ENCODE results near the gene CRK.

DNA sequence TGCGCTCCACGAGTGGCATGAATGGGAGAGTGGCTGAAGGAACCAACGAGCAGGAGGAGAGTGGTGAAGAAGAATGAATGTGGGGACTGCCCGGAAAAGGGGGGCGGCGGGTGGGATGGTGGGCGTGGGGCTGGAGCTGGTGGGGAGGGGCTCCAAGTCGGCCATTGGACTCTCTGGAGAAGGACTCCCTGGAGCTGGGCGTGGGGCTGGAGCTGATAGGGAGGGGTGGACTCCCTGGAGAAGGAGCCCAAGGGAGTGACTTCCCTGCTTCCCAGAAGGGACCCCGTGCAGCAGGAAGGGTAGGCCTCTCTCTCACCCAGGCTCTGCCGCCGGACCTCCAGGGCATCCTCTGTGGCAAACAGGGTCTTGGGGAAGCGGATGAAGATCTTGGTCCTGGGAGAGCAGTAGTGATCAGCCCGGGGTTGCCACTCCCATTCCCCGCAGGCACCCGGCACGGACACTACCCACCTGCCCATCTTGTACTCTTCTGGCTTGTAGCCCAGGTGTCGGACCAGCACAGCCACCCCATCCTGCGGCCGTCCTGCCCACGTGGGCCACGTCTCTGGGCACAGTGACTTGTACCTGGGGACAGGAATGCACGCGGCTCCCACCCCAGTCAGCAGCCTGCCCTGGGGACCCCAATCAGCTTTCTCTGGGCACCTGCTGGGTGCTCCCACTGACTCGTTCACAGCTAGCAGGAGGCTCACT lies 14.9 kb upstream of the CRK start:
- TF ChIP-seq, protein P1, sequence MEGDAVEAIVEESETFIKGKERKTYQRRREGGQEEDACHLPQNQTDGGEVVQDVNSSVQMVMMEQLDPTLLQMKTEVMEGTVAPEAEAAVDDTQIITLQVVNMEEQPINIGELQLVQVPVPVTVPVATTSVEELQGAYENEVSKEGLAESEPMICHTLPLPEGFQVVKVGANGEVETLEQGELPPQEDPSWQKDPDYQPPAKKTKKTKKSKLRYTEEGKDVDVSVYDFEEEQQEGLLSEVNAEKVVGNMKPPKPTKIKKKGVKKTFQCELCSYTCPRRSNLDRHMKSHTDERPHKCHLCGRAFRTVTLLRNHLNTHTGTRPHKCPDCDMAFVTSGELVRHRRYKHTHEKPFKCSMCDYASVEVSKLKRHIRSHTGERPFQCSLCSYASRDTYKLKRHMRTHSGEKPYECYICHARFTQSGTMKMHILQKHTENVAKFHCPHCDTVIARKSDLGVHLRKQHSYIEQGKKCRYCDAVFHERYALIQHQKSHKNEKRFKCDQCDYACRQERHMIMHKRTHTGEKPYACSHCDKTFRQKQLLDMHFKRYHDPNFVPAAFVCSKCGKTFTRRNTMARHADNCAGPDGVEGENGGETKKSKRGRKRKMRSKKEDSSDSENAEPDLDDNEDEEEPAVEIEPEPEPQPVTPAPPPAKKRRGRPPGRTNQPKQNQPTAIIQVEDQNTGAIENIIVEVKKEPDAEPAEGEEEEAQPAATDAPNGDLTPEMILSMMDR (IDR thresholded peaks at IDR 0.05 in 2 of 3, conservative IDR thresholded peaks at IDR 0.05 in 1 of 3; ENCODE audit: control insufficient read depth in 2 of 3, extremely low read depth in 1 of 3, insufficient read depth in 1 of 3, low read depth in 3 of 3, low read length in 3 of 3) = no peak
- no peak for TF ChIP-seq POLR2AphosphoS5 (IDR thresholded peaks at IDR 0.05; ENCODE audit: low read length)
- TF ChIP-seq POLR2A (IDR thresholded peaks at IDR 0.05; ENCODE audit: low read depth, low read length) = no peak
- TF ChIP-seq ZNF384 (IDR thresholded peaks at IDR 0.05; ENCODE audit: borderline replicate concordance, low read depth, low read length) = no peak
- TF ChIP-seq EP300 (IDR thresholded peaks at IDR 0.05; ENCODE audit: borderline replicate concordance in 1 of 2, control insufficient read depth in 1 of 2, low read depth in 2 of 2, low read length in 2 of 2) = no peak
- TF ChIP-seq, protein P2, sequence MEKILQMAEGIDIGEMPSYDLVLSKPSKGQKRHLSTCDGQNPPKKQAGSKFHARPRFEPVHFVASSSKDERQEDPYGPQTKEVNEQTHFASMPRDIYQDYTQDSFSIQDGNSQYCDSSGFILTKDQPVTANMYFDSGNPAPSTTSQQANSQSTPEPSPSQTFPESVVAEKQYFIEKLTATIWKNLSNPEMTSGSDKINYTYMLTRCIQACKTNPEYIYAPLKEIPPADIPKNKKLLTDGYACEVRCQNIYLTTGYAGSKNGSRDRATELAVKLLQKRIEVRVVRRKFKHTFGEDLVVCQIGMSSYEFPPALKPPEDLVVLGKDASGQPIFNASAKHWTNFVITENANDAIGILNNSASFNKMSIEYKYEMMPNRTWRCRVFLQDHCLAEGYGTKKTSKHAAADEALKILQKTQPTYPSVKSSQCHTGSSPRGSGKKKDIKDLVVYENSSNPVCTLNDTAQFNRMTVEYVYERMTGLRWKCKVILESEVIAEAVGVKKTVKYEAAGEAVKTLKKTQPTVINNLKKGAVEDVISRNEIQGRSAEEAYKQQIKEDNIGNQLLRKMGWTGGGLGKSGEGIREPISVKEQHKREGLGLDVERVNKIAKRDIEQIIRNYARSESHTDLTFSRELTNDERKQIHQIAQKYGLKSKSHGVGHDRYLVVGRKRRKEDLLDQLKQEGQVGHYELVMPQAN (conservative IDR thresholded peaks at IDR 0.05) = no peak
- no peak for TF ChIP-seq EZH2 (IDR thresholded peaks at IDR 0.05; ENCODE audit: borderline replicate concordance, control insufficient read depth, low read depth, low read length)
- TF ChIP-seq NRF1 (conservative IDR thresholded peaks at IDR 0.05; ENCODE audit: low read depth, low read length) = no peak
